PFSK-1 (cell line): ENCODE measurements around the gene UNC5B.

Source experiments
- POLR2AphosphoS5 ChIP-seq: IDR thresholded peaks from 2 replicates; pipeline ENCODE4 v1.6.1; 2012; ENCODE audit warnings: low read depth, mild to moderate bottlenecking, control low read depth, low read length, moderate library complexity
- REST ChIP-seq, 2 experiments: IDR thresholded peaks; 2 replicates each; pipeline versions ENCODE4 v1.6.1 to v1.8.0; 2011 to 2012; ENCODE audit warnings: low read depth in 2 of 2, low read length in 2 of 2, control low read depth in 1 of 2, inconsistent platforms in 1 of 2, mild to moderate bottlenecking in 1 of 2, moderate library complexity in 1 of 2; ENCODE audit not compliant: insufficient read depth in 1 of 2
- SIN3A ChIP-seq: IDR thresholded peaks from 2 replicates; pipeline ENCODE4 v1.6.1; 2012; ENCODE audit warnings: mild to moderate bottlenecking, low read length, moderate library complexity, borderline replicate concordance; ENCODE audit not compliant: insufficient read depth

- no peak for TF ChIP-seq SIN3A
- TF ChIP-seq REST (IDR thresholded peaks at IDR 0.05; ENCODE audit: insufficient read depth in 1 of 2, low read depth in 2 of 2, low read length in 2 of 2) = no peak
- TF ChIP-seq POLR2AphosphoS5 = no peak
Measured at GRCh38 chr10:71332466-71332865, 120.1 kb downstream of the UNC5B start.
